ENCODE results near the gene BABAM2.
"Not testable (repeated sequence)": the region's sequence is repeated elsewhere in the genome, so short reads cannot be mapped to it uniquely, and the experiment has no call there.

The BABAM2 gene

DNA sequence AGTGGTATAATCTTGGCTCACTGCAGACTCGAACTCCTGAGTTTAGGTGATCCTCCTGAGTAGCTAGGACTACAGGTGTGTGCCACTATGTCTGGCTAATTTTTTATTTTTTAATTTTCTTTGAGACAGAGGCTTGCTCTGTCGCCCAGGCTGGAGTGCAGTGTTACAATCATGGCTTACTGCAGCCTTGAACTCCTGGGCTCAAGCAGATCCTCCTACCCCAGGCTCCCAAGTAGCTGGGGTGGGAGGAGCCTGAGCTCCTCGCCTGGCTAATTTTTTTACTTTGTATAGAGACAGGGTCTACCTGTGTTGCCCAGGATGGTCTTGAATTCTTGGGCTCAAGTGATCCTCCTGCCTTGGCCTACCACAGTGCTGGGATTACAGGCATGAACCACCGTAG, 62.5 kb downstream of the BABAM2 start:
- DNase-seq (ENCODE audit: low read depth): no peak

DNA sequence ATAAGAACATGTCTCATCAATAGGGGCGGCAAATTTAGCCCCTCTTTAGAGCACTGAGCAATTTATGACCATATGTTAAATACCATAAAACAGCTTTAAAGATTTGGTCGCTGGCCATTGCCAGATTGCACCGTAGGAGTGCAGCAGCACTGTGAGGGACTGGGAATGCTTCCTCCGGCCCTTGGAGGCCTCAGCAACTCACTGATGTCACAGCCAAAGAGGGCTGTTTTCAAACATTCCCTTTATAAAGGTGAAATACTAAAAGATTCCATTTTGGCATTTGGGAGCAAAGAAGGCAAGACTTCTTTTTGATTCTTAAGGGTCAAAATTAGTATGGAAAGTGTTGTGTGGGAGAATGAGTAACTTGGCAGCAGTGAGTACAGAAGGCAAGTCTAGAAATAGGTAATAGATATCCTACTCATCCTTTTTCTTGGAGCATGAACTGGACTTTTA, 63.7 kb downstream of the BABAM2 start:
- DNase-seq (ENCODE audit: low read depth): no peak

DNA sequence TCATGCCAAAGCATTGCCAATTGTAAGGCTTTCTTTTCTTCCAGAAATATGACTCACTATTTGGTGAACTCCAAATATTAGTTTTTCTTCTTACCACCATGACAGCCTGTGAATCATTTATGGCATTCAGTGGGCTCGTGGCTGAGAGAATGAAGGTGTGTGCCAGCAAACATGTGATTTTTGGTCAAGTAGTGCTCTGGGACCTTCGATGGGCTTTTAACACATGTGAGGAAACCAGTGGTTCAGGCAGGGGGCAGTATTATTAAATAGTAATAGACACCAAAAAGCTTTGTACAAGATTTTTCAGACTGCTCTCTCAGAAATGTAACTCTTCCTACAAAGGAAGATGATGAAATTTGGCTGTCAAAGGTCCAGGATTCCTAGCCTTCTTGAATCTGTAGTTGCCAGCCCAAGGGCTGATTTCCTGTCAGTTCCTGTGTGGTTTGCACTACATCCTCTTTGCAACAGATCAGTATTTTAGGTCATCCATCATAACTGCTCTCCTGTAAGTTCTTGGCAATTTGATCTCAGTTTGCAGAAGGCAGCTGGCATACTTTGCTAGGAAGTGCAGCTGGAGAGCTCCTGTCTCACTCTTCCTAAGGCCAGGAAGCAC, 64.3 kb downstream of the BABAM2 start:
- peak; percentile 98 for DNase-seq (ENCODE audit: low read depth)

DNA sequence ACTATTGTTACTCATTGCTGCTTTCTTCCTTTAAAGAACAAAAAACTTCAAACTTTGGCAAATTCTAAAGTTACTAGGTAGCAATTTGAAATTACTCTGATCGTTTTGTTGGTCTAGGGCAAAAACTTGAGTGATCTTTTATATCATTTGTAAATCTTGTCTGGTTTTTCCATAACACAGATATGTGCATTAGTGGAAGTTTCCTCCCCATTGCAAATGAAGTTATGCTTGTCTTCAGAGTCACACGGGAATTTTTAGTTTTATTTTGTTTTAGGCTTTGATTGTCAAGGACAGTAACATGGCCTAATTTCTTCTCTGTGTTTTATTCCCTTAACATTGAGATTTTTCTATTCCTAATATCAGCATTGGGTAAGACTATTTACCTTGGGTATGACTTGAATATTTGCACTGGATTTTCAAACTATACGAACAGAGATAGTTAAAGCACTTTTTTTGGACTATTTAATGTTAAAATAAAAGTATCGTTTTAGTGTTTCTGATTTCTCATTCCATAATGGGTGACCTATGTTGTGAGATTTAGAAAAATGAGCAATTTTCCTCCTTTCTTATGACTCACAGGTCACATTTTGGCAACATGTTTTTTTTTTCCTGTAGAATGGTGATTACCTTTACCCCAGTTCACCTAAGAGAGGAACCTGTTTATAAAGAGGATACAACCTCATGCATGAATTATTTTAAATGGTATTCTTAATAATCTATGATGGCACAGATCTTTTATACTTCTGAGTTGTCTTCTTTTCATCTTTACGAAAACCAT, 65.0 kb downstream of the BABAM2 start:
- DNase-seq (ENCODE audit: low read depth): no peak

DNA sequence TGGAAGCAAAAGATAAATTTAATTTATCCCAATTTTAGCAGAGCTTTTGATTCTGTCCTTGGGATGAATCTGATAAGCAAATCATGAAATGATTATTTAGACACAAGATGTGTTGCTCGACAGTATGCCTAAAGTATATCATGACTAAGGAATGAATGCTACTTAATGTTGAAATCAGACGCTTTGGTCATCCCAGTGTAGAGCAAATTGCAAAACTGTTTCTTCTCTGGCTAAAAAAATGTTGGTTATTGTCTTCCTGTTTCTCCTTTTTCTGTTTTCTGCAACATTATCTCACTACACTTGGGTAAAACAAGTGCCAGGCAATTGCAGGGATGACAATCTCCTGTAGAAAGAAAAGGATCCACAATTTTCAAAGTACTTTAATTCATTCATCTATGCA, 66.4 kb downstream of the BABAM2 start:
- no peak for DNase-seq (ENCODE audit: low read depth)

DNA sequence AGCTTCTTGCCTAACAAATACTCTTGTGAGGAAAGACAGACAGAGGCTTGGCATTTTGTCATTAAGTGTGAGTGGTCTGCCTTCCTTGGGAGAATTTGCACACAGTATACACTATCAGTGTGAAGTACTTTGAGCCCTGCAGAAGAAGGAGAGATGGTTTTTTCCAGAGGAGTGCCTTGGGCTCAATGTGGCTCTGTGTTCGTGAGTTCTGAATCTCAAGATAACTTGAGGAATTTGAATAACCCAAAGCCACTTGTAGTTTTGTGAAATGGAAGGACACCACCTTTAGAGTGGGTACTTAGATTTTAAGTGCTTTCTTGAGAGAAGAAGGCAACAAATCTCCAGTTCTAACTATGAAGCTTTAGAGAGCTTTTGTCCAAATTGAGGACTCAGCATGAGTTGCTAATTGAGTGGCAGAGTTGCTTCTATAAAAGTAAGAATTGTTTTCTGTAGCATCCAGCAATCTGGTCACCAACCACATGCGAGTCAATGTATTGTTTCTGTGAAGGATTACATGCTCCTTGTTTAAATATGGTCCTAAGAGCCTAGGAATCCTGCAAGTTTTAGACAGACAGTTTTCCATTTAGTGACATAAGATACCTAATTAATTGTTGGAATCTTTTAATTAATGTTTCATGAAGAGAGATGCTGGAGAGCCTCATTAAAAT, 68.3 kb downstream of the BABAM2 start:
- DNase-seq (ENCODE audit: low read depth): no peak

DNA sequence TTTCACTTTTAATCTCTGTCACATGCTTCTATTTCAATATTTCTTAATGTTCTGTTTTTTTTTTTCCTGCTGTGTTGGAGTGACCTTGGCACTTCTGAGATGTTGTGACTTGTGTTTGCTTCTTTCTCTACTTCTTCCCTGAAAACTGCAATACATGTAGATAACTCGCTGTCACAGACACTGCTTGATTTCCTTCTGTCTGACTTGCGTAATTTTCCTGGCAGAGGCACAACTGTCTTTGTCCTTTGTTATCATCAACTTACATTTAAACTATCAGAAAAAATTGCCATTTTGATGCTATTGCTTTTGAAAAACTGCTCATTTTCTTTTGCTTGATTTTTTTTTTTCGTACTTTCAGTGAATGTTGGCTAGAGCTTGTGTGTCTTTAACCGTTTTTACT, 69.0 kb downstream of the BABAM2 start:
- DNase-seq (ENCODE audit: low read depth): no peak

DNA sequence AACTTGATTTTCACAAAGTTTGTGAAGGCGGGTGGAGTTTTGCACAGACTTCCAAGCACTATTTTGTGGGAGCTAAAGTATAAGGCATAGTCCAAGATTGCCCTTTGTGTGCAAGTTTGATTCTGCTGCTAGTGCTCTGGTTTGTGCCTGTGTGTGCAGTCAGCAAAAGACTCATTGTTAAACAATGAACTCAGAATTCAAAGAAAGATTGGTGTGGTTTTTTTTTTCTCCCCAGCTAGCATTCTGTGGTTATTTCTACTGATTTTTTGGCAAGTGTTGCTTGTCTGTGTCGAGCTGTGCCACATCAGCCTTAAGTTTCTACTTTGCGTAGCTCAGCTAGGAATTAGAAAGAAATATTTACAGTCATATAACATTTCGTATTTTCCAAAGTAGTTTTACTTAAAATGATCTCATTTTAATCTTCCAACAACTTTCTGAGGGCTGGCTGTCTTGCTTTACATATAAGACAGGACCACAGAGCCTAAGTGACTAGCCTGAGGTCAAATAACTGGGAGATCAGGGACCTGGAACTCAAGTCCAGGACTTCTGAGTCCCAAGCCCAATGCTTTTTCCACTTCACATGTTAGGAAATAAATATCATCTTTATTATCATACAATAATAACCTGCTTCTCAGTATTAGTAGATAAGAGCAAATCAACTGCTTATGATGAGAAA, 69.8 kb downstream of the BABAM2 start:
- DNase-seq (ENCODE audit: low read depth): peak; percentile 71

DNA sequence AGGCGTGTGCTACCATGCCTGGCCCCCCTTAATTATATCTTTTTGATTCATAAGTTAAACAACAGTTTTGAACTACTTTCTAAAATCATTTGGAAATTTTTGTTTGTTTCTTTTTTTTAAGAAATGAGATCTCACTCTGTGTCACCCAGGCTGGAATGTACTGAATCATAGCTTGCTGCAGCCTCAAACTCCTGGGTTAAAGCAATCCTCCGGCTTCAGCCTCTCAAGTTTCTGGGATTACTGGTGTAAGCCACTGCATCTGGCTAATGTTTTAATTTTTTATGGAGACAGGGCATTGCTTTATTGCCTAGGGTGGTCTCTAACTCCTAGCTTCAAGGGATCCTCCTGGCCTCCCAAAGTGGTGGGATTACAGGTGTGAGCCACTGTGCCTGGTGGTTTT, 71.5 kb downstream of the BABAM2 start:
- DNase-seq (ENCODE audit: low read depth): no peak

DNA sequence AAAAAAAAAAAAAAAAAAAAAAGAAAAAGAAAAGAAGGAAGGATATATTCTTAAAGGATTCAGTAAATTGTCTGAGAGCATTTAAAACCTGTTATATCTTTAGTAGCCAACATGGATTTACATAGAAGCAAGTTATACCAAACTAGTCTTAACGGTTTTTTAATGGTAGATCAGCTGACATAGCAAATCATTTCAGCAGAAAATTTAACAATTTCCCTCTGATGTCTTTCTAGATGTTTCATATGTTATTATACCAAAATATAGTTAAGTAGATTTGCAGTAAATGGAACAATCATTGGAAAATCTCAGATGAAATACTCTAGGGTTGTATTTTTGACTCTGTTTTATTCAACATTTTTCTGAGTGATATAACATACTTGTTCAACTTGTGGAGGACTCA, 72.9 kb downstream of the BABAM2 start:
- no peak for DNase-seq (ENCODE audit: low read depth)

DNA sequence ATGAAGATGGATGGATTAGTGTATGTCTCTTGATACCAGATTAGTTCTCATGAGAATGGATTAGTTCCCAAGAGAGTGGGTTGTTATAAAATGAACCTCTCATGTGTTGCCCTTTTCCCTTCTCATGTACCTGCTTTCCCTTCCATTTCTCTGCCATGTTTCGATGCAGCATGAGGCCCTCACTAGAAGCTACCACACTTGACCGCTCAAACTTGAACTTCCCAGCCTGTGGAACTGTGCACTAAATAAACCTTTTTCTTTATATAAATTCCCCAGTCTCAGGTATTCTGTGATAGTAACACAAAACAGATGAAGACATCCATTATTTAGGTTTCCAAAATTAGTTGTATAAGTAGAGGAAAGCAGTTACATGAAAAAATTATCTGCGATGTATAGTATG, 73.5 kb downstream of the BABAM2 start:
- no peak for DNase-seq (ENCODE audit: low read depth)

DNA sequence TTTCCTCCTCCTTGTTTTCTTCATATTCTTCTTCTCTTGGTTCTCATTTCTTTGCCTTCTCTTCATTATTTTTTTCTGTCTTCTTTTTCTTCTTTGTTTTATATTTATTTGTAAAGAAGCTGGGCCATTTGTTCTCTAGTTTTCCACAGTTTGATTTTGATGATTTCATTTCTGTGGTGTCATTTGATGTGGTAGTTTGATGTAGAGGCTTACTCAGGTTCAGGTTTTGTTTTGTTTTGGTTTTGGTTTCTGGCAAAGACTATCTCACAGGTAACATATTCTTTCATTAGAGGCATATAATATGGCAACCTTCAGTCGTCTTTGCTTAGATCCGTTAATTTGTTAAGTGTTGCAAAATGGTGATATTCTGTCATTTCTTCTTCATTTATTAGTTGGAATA, 75.3 kb downstream of the BABAM2 start:
- DNase-seq (ENCODE audit: low read depth): no peak

DNA sequence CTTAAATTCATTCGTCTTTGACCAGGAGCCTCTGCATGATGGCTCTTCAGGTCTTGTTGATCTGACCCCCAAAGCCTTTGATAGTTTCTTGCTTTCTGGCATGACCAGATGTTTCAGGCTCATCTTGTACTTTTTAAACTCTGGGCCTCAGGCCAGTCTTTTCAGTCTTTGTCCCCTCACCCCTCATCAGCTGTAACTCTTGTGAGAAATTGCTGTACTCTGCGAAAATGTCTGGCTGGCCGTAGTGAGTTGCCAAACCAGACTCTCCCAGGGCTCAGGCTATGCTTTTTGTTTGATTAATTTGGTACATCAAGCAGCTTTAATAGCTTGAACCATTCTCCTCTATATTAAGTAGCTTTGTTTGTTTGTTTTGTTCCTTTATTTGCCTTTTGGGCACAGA, 75.9 kb downstream of the BABAM2 start:
- DNase-seq (ENCODE audit: low read depth): peak; percentile 62

DNA sequence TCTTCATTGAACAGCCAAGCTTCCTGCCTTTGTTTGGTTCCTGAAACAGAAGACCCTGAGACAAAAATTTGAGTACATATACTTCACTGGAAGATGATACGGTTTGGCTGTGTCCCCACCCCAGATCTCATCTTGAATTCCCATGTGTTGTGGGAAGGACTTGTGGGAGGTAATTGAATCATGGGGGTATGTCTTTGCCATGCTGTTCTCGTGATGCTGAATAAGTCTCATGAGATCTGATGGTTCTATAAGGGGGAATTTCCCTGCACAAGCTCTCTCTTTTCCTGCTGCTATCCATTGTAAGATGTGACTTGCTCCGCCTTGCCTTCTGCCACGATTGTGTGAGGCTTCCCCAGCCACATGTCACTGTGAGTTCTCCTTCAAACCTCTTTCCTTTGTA, 76.5 kb downstream of the BABAM2 start:
- no peak for DNase-seq (ENCODE audit: low read depth)

DNA sequence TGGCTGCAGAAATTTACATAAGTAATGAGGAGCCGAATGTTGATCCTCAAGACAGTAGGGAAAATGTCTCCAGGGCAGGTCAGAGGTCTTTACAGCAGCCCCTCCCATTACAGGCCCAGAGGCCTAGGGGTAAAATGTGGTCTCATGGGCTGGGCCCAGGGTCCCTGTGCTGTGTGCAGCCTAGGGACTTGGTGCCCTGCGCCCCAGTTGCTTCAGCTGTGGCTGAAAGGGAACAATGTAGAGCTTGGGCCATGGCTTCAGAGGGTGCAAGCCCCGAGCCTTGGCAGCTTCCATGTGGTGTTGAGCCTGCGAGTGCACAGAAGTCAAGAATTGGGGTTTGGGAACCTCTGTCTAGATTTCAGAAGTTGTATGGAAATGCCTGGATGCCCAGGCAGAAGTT, 77.5 kb downstream of the BABAM2 start:
- not testable (repeated sequence) for DNase-seq (ENCODE audit: low read depth)

DNA sequence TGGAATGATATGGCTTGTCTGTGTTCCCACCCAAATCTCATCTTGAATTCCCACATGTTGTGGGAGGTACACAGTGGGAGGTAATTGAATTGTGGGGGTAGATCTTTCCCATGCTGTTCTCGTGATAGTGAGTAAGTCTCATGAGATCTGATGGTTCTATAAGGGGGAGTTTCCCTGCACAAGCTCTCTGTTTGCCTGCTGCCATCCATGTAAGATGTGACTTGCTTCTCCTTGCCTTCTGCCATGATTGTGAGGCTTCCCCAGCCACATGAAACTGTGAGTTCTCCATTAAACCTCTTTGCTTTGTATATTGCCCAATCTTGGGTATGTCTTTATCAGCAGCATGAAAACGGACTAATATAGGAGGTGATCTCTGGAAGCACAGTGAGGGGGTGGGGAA, 78.4 kb downstream of the BABAM2 start:
- not testable (repeated sequence) for DNase-seq (ENCODE audit: low read depth)

DNA sequence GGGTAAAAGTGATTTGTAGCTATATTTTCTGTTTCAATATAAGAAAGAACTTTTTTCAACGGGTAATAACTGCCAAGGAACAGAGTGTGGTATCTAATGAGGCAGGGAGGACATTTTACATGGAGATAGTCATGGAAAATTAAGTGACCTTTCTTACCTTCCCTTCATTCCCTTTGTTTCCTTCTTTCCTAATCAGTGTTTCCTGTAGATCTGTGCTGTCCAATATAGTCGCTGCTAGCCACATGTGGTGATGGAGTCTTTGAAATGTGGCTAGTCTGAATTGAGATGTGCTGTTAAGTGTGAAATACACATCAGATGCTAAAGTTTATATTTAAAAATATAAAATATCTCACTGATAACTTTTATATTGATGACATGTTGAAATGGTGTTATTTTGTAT, 81.8 kb downstream of the BABAM2 start:
- no peak for DNase-seq (ENCODE audit: low read depth)

DNA sequence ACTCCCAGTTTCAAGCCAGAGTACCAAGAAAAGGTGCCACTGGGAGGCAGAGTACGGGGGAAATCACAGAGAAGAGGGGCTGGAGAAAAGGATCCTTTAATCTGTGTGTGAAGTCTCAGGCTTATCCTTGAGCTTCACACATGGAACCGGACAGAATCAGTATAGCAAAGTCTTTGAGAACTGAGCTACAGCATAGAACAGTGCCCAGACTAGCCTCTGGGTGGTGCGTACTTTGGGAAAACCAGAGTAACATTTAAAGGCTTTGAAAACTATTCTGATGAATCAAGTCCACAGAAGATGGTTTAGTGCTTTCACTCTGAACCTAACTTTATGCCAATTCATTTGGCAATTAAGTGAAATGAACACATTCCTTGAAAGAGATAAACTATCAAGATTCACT, 83.1 kb downstream of the BABAM2 start:
- DNase-seq (ENCODE audit: low read depth): no peak

DNA sequence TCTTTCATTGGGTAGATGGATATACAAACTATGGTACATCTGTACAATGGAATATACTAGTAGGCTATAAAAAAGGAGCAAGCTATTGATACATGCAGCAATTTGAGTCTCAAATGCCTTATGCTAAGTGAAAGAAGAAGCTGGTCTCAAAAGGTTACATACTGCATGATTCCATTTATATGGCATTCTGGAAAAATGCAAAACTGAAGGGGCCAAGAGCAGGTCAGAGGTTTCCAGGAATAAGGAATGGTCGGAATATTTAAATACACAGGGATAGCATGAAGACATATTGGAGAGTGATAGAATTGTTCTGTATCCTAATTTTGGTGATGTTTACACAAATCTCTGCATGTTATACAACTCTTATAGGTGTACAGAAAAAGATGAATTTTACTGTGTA, 85.8 kb downstream of the BABAM2 start:
- no peak for DNase-seq (ENCODE audit: low read depth)

DNA sequence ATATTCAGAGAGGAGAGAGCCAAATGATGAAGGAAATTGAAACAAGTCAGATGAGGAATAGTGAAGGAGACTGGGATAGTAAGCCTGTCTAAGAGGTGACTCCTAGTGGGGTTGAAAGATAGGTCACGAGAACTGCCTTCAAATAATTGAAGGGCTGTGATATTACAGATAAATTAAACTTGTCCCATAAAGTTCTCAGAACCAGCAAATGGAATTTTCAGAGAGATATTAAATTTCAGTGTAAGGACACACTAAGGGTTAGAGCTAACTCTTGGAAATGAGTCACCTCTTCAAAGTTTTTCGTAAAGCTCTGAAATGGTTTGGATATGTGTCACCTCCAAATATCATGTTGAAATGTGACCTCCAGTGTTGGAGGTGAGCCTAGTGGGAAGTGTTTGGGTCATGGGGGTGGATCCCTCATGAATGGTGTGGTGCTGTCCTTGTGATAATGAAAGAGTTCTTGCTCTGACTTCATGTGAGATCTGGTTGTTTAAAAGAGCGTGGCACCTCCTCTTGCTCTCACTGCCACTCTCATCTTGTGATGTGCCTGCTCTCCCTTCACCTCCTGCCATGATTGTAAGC, 87.3 kb downstream of the BABAM2 start:
- DNase-seq (ENCODE audit: low read depth): peak; percentile 72

DNA sequence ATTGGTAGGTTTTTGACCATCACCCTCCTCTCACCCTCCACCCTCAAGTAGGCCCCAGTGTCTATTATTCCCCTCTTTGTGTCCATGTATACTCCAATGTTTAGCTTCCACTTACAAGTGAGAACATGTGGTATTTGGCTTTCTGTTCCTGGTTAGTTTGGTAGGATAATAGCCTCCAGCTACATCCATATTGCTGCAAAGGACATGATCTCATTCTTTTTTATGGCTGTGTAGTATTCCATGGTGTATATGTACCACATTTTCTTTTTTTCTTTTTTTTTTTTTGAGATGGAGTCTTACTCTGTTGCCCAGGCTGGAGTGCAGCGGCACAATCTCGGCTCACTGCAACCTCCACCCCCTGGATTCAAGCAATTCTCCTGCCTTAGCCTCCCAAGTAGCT, 88.2 kb downstream of the BABAM2 start:
- not testable (repeated sequence) for DNase-seq (ENCODE audit: low read depth)

DNA sequence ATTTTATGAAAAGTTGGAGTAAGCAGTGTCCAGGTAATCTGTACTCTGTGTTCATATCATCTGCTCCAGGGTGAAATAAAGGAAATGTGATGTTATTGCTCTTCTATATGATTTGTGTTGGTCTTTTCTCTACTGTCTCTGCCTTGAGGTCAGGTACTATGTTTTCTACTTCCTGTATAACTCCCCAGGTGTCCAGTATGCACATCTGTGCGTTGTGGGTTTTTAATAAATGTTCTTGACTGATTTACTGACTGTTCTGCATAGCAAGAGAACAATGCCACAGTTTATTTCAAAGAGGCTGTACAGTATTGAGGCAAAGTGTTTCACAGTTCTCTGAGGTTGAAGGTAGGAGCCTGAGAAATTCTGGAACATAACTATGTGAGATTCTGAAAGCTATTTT, 89.7 kb downstream of the BABAM2 start:
- no peak for DNase-seq (ENCODE audit: low read depth)
